IMR-90 (cell line): ENCODE data around the gene PLXNA1. TPM values are rescaled to one million over a fixed set of nuclear protein-coding genes. Genes with fewer than 3 reads are reported as not detected.

Source experiments
- ATAC-seq: fragments of 200-7000 bp; cut with Tn5 transposase; 2 replicates; pipeline ENCODE4 v1.9.1; 2020; ENCODE audit warnings: low read depth, mild to moderate bottlenecking, moderate library complexity
- BruUV-seq: library from RNA; stranded (reverse); fragments of 400-500 nt; replicated peaks from 2 replicates; lab custom pipeline; 2021; lab: Mats Ljungman, UMichigan
- CTCF ChIA-PET: fragments of 300-600 bp; formaldehyde crosslinking; extraction: SDS; loops from one replicate; lab custom pipeline; 2021; ENCODE audit warnings: antibody characterized with exemption; lab: Yijun Ruan, JAX
- POLR2A ChIA-PET: fragments of 300-600 bp; sonication (Branson Sonifier 250); formaldehyde crosslinking; loops from one replicate; lab custom pipeline; 2022; ENCODE audit warnings: antibody characterized with exemption; ENCODE audit not compliant: unreplicated experiment; lab: Charles Lee
- DNase-seq: peaks from one replicate; pipeline ENCODE4 v3.0.0; 2013
- H2AFZ ChIP-seq: replicated peaks from 2 replicates; pipeline ENCODE3; 2013; ENCODE audit warnings: low read length, mild to moderate bottlenecking; ENCODE audit not compliant: poor library complexity
- H2AK5ac ChIP-seq: 2 replicates; pipeline ENCODE4 v1.6.1; 2013; ENCODE audit warnings: low read depth, low read length, inconsistent platforms
- H2AK9ac ChIP-seq: replicated peaks from 2 replicates; pipeline ENCODE3; 2013; ENCODE audit warnings: mild to moderate bottlenecking, low read depth, low read length, moderate library complexity; ENCODE audit not compliant: poor library complexity
- H2BK120ac ChIP-seq: 2 replicates; pipeline ENCODE4 v1.6.1; 2013; ENCODE audit warnings: low read depth, low read length, inconsistent platforms
- H2BK15ac ChIP-seq: 3 replicates; pipeline ENCODE4 v1.6.1; 2013; ENCODE audit warnings: low read depth, low read length, inconsistent platforms
- H2BK20ac ChIP-seq: 2 replicates; pipeline ENCODE4 v1.6.1; 2013; ENCODE audit warnings: low read depth, mild to moderate bottlenecking, inconsistent platforms, low read length, moderate library complexity
- H2BK5ac ChIP-seq: 2 replicates; pipeline ENCODE4 v1.6.1; 2013; ENCODE audit warnings: mild to moderate bottlenecking, low read depth, low read length, inconsistent platforms; ENCODE audit not compliant: poor library complexity, severe bottlenecking
- H3K14ac ChIP-seq: replicated peaks from 2 replicates; pipeline ENCODE4 v1.6.1; 2013; ENCODE audit warnings: low read depth, low read length, inconsistent platforms
- H3K18ac ChIP-seq: 2 replicates; pipeline ENCODE4 v1.6.1; 2013; ENCODE audit warnings: low read depth, low read length, control low read depth
- H3K23ac ChIP-seq: 2 replicates; pipeline ENCODE4 v1.6.1; 2013; ENCODE audit warnings: low read depth, low read length, inconsistent platforms
- H3K27ac ChIP-seq: 2 replicates; pipeline ENCODE4 v1.5.1; 2013; ENCODE audit warnings: mild to moderate bottlenecking, control low read depth, low read length; ENCODE audit not compliant: insufficient read depth
- H3K27me3 ChIP-seq: 2 replicates; pipeline ENCODE4 v1.6.1; 2013; ENCODE audit warnings: low read length; ENCODE audit not compliant: control insufficient read depth, insufficient read depth
- H3K36me3 ChIP-seq: 2 replicates; pipeline ENCODE4 v1.6.1; 2013; ENCODE audit warnings: low read length, mixed read lengths; ENCODE audit not compliant: control insufficient read depth, insufficient read depth
- H3K4ac ChIP-seq: 2 replicates; pipeline ENCODE4 v1.6.1; 2013; ENCODE audit warnings: low read depth, low read length, inconsistent platforms
- H3K4me1 ChIP-seq: 2 replicates; pipeline ENCODE4 v1.6.1; 2013; ENCODE audit warnings: low read length, mixed read lengths; ENCODE audit not compliant: control insufficient read depth, insufficient read depth
- H3K4me2 ChIP-seq: 2 replicates; pipeline ENCODE4 v1.6.1; 2013; ENCODE audit warnings: low read depth, mild to moderate bottlenecking, control low read depth, low read length, moderate library complexity
- H3K4me3 ChIP-seq: 2 replicates; pipeline ENCODE4 v1.5.1; 2013; ENCODE audit warnings: low read depth, mild to moderate bottlenecking, control low read depth, low read length, moderate library complexity; ENCODE audit not compliant: insufficient read depth
- H3K56ac ChIP-seq: 2 replicates; pipeline ENCODE4 v1.6.1; 2013; ENCODE audit warnings: low read length, inconsistent platforms; ENCODE audit not compliant: insufficient read depth; ENCODE audit errors: extremely low read depth
- H3K79me1 ChIP-seq, 2 experiments: 2 replicates each; pipeline ENCODE4 v1.6.1; 2013; ENCODE audit warnings: low read length in 2 of 2, inconsistent platforms in 1 of 2, low read depth in 1 of 2
- H3K9ac ChIP-seq: 2 replicates; pipeline ENCODE4 v1.6.1; 2013; ENCODE audit warnings: low read depth, low read length, control low read depth
- H3K9me1 ChIP-seq: 2 replicates; pipeline ENCODE4 v1.6.1; 2013; ENCODE audit warnings: low read length, inconsistent platforms; ENCODE audit not compliant: insufficient read depth
- H3K9me3 ChIP-seq: 2 replicates; pipeline ENCODE4 v1.6.1; 2013; ENCODE audit warnings: low read length; ENCODE audit not compliant: control insufficient read depth, insufficient read depth
- H4K20me1 ChIP-seq: 2 replicates; pipeline ENCODE4 v1.6.1; 2013; ENCODE audit warnings: low read length, inconsistent platforms; ENCODE audit not compliant: insufficient read depth
- H4K5ac ChIP-seq: 2 replicates; pipeline ENCODE4 v1.6.1; 2013; ENCODE audit warnings: mild to moderate bottlenecking, low read depth, low read length, control low read depth
- H4K8ac ChIP-seq, 2 experiments: 2 replicates each; pipeline ENCODE4 v1.6.1; 2013; ENCODE audit warnings: low read depth in 2 of 2, low read length in 2 of 2, control low read depth in 1 of 2, inconsistent platforms in 1 of 2
- H4K91ac ChIP-seq: 2 replicates; pipeline ENCODE4 v1.6.1; 2013; ENCODE audit warnings: low read depth, low read length, inconsistent platforms; ENCODE audit not compliant: insufficient read depth
- BHLHE40 ChIP-seq: fragments of 150-350 bp; IDR thresholded peaks from 2 replicates; pipeline ENCODE4 v1.6.1; 2016; ENCODE audit warnings: mild to moderate bottlenecking, low read depth, low read length
- CEBPB ChIP-seq: IDR thresholded peaks from 2 replicates; pipeline ENCODE4 v1.6.1; 2012; ENCODE audit warnings: low read depth, low read length, improper control_type of control experiment
- CHD1 ChIP-seq: IDR thresholded peaks from 2 replicates; pipeline ENCODE4 v1.6.1; 2012; ENCODE audit warnings: low read depth, low read length, improper control_type of control experiment
- CTCF ChIP-seq: conservative IDR thresholded peaks from 2 replicates; pipeline ENCODE4 v1.5.1; 2012; ENCODE audit warnings: mild to moderate bottlenecking, low read depth, low read length, improper control_type of control experiment
- ELK1 ChIP-seq: fragments of 150-350 bp; IDR thresholded peaks from 2 replicates; pipeline ENCODE4 v1.6.1; 2016; ENCODE audit warnings: low read depth, mild to moderate bottlenecking, low read length, moderate library complexity, borderline replicate concordance
- FOS ChIP-seq: fragments of 150-350 bp; IDR thresholded peaks from 2 replicates; pipeline ENCODE4 v1.6.1; 2016; ENCODE audit warnings: low read depth, low read length
- MAFK ChIP-seq: IDR thresholded peaks from 2 replicates; pipeline ENCODE4 v1.6.1; 2012; ENCODE audit warnings: low read depth, low read length, improper control_type of control experiment
- MAZ ChIP-seq: IDR thresholded peaks from 2 replicates; pipeline ENCODE4 v1.6.1; 2012; ENCODE audit warnings: low read depth, mild to moderate bottlenecking, low read length, improper control_type of control experiment, moderate library complexity, borderline replicate concordance
- MXI1 ChIP-seq: IDR thresholded peaks from 2 replicates; pipeline ENCODE4 v1.6.1; 2012; ENCODE audit warnings: low read depth, mild to moderate bottlenecking, low read length, moderate library complexity, borderline replicate concordance
- NFE2L2 ChIP-seq: fragments of 150-350 bp; IDR thresholded peaks from 2 replicates; pipeline ENCODE4 v1.6.1; 2016; ENCODE audit warnings: low read depth, mild to moderate bottlenecking, low read length
- POLR2A ChIP-seq: IDR thresholded peaks from 2 replicates; pipeline ENCODE4 v1.6.1; 2012; ENCODE audit warnings: mild to moderate bottlenecking, low read depth, low read length
- RAD21 ChIP-seq: IDR thresholded peaks from 2 replicates; pipeline ENCODE4 v1.6.1; 2012; ENCODE audit warnings: low read length, improper control_type of control experiment
- RCOR1 ChIP-seq: IDR thresholded peaks from 2 replicates; pipeline ENCODE4 v1.6.1; 2012; ENCODE audit warnings: mild to moderate bottlenecking, low read length, improper control_type of control experiment; ENCODE audit not compliant: insufficient replicate concordance
- RFX5 ChIP-seq: IDR thresholded peaks from 2 replicates; pipeline ENCODE4 v1.8.0; 2012; ENCODE audit warnings: low read depth, mild to moderate bottlenecking, low read length, moderate library complexity
- SMC3 ChIP-seq: fragments of 150-350 bp; IDR thresholded peaks from 2 replicates; pipeline ENCODE4 v1.6.1; 2016; ENCODE audit warnings: low read depth, mild to moderate bottlenecking, antibody characterized with exemption, low read length, moderate library complexity
- USF2 ChIP-seq: fragments of 150-350 bp; IDR thresholded peaks from 2 replicates; pipeline ENCODE4 v1.6.1; 2017; ENCODE audit warnings: mild to moderate bottlenecking, antibody characterized with exemption, low read length, low read depth
- WGBS, 2 experiments: methylation state at CpG; one replicate each; pipeline versions ENCODE4 v1.1.5 to v1.1.7; 2013; ENCODE audit warnings: missing lambda C conversion rate in 2 of 2; ENCODE audit not compliant: insufficient read length in 1 of 2; ENCODE audit errors: extremely low coverage in 2 of 2; 5-methylcytosine and 5-hydroxymethylcytosine counted together
- dilution Hi-C: fragments of 300-500 bp; cut with HindIII; formaldehyde crosslinking; loops from one replicate; pipeline ENCODE4 v1.14.3; 2018; ENCODE audit warnings: low sequenced_read_pairs; ENCODE audit not compliant: unreplicated experiment
- in situ Hi-C: fragments of 300-500 bp; cut with MboI; formaldehyde crosslinking; loops from 3 replicates; pipeline ENCODE4 v1.14.3; 2019; ENCODE audit warnings: low sequenced_read_pairs, inconsistent platforms, mixed read lengths
- intact Hi-C: fragments of 100-400 bp; cut with micrococcal nuclease; formaldehyde crosslinking; loops from 2 replicates; pipeline ENCODE4 v1.10.0; 2022
- polyA plus RNA-seq, 3 experiments: library from polyadenylated mRNA; depleted of rRNA; stranded (reverse); fragments of >200 nt; gene quantifications; 2 replicates each; pipeline ENCODE4 v1.2.3, GENCODE V29; 2012; ENCODE audit warnings: low replicate concordance in 1 of 3
- total RNA-seq: library from RNA; depleted of rRNA; stranded (reverse); fragments of >200 nt; gene quantifications from 2 replicates; pipeline ENCODE4 v1.2.3, GENCODE V29; 2012

The PLXNA1 gene
- total and polyA plus RNA-seq, 2 of the 4 experiments (the other 2 are of a cell fraction): 13.6 to 49.4 TPM

- in situ Hi-C loops: no loop called here
- H2BK20ac ChIP-seq: no peak overlapping the region
- DNase-seq (no peak), ATAC-seq (no peak)
- no peak overlapping the region for H3K56ac ChIP-seq
- dilution Hi-C loops: no loop called here
- no peaks in the 10 kb centered on the region for H3K27me3 ChIP-seq
- no peak overlapping the region for H3K4ac ChIP-seq
- no peaks in the 10 kb centered on the region; the same call in 1 of the 2 replicates for H4K20me1 ChIP-seq
- CTCF ChIA-PET: no interaction called here
- TF ChIP-seq ELK1 (no peak), SMC3 (no peak), CTCF (no peak), RCOR1 (no peak), MXI1 (no peak), RFX5 (no peak), CEBPB (no peak), RAD21 (no peak), BHLHE40 (no peak), USF2 (no peak), FOS (no peak), CHD1 (no peak), MAZ (no peak), NFE2L2 (no peak), POLR2A (no peak), MAFK (no peak)
- POLR2A ChIA-PET: no interaction called here
- H2AK5ac ChIP-seq: no peak overlapping the region
- intact Hi-C loops: loop anchor here (10.0 kb wide), 1 partner anchor 535 kb away; no protein-coding TSS in a partner anchor
- peaks cover 15% of the 10 kb centered on the region for H3K4me1 ChIP-seq
- WGBS, 2 experiments: 90% methylated on average over 3 of the region's 10 CpGs; no CpG with 5 or more reads in 1 of the 2 experiments
- no peak overlapping the region for H3K4me3 ChIP-seq
- H3K9me3 ChIP-seq: no peaks in the 10 kb centered on the region
- H3K4me2 ChIP-seq: no peak overlapping the region
- H2AK9ac ChIP-seq: no peak overlapping the region
- no peak overlapping the region for H3K27ac ChIP-seq
- no peak overlapping the region for H2AFZ ChIP-seq
- no peak overlapping the region for H3K9ac ChIP-seq
- H3K79me1 ChIP-seq: peaks cover 7 to 28% of the 10 kb centered on the region in 2 experiments; a peak in 3 of 4 replicates
- no peak overlapping the region for H2BK15ac ChIP-seq
- no peak overlapping the region for H3K23ac ChIP-seq
- no TSS peak for BruUV-seq
- peaks cover 43% of the 10 kb centered on the region for H3K36me3 ChIP-seq
- H3K18ac ChIP-seq: no peak overlapping the region
- no peak overlapping the region for H4K5ac ChIP-seq
- no peak overlapping the region for H2BK5ac ChIP-seq
- no peak overlapping the region for H4K8ac ChIP-seq
- H4K91ac ChIP-seq: no peak overlapping the region
- H2BK120ac ChIP-seq: no peak overlapping the region
- H3K9me1 ChIP-seq: 0 out of 2 replicates have a peak, but pooled peaks cover 4% of the 10 kb centered on the region
- no peak overlapping the region for H3K14ac ChIP-seq
These were observed 26.6 kb downstream of the PLXNA1 start for GRCh38 chr3:127009531-127009930.
